GM18498 (cell line): Measurements from ENCODE around the gene HGFAC.
"Not testable (repeated sequence)": the region's sequence is repeated elsewhere in the genome, so short reads cannot be mapped to it uniquely, and the experiment has no call there.

Experiments
- ATAC-seq: cut with Tn5 transposase; IDR thresholded peaks from one replicate; pipeline ENCODE4 v1.9.1; 2021; ENCODE audit warnings: mild to moderate bottlenecking, moderate library complexity; ENCODE audit not compliant: unreplicated experiment

Gene HGFAC

DNA sequence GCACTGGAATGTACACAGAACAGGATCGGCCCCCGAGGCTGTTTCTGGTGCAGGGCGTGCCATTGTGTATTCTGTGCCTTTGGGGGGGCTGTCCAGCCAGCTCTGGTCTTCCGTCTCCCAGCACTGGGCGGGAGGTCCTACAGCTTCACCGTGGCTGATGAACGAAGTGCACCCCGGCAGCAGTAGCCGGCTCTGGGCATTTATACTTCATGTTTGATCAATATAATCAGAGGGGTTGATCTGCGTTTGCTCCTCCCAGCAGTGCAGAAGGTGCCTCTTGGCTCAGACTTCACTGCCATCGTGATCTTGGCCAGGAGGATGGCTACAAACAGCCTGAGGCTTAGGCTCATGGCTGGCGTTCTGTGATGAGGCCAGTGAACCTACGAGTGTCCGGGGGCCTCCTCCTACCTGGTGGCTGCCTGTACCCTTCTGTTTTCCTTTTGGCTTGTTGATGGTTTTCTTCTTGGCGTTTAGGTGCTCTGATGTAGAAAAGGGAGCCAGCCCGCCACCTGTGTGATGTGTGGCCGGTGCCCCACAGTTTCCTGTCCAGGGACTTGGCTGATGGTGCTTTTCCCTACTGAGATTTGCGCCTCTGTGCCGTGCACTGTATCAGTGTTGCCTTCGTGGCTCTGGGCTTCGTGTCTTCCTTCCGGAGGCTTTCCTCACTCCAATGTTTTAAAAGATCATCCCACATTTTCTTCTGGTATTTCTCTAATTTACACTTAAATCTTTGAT is 31.2 kb upstream of the HGFAC start:
- no peak for ATAC-seq

DNA sequence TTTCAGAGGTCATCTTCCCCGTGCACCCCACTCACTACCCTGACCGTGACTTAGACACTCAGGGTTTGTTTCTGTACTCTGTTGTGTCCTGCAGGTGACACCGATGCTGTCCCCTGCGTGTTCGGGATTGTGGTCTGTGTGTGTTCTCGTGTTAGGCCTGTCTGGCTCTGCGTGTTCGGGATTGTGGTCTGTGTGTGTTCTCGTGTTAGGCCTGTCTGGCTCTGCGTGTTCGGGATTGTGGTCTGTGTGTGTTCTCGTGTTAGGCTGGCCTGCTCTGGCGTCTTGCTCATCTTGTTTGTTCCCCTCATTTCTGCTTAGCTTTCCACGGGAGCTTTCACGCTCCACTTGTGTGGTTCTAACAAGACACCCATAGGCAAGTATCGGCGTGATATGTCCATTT is 30.6 kb upstream of the HGFAC start:
- not testable (repeated sequence) for ATAC-seq

DNA sequence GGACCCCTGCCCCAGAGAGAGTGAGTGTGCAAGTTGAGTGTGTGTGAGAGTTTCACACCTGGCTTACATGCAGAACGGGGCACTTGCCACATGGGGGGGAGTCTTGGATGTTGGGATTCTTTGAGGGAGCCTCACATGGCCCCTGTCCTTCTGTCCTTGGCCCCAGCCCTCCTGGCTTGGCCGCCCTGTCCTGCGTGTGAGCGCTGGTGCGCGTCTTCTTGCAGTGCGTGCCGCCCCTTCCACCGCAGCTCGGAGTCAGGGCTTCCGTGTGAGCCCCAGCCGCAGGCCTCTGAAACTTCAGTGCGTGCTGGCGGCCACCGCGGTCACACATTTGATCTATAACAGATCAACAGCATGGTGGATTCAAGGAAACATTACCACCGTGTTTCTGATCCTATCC is 30.1 kb upstream of the HGFAC start:
- ATAC-seq = no peak

DNA sequence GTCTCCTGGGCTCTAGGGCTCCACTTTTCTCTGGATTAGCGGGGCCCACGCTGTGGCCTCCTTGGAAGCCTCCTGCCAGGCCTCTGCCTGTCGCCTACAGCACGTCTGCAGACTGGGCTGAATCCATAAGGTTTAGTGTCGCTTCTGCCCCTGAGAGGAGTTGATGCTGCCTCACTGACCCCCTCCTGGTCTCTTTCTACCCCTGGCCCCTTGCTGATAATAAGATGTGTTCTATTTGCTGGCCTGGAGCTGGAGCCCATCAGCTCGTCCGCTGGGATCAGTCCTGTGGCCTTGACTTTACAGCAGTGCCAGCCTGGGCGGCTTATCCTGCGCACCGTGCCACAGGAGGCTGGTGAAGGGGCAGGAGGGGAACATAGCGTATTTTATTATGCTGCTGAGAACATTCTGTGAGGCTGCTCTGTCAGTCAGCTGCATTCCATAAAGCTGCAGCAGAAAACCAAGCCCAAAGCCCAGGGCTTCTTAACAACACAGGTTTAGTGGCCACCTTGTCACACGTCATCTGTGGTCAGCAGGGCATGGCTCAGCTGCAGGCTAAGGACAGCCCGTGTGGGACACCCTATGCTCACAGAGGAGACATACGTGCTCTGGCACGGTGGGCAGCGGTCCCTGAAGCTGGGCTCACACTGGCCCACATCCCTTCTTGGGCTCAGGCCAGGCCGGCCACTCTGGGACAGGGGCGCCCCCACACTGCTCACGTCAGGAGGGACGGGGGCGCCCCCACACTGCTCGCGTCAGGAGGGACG is 29.3 kb upstream of the HGFAC start:
- ATAC-seq = no peak

DNA sequence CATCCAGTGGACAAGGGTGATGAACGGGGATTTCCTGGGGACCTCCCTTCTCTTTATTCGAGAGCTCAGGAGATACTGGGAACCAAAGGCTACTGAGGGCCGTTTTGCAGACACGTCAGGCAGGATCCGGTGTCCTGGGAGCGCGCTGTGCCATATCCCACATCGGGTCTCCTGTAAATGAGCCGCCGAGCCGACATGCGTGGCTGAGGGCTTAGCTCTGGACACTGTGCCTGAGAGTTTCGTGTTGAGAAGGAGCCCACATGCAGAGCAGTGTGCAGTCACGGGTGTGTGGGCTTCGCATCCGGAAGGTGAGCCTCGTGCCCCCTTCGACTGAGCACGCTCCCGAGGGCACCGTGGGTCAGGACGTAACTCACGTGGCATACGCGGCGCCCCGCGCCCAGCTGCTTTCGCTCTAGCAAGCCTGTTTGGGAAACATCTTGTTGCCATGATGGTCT is 28.5 kb upstream of the HGFAC start:
- no peak for ATAC-seq

DNA sequence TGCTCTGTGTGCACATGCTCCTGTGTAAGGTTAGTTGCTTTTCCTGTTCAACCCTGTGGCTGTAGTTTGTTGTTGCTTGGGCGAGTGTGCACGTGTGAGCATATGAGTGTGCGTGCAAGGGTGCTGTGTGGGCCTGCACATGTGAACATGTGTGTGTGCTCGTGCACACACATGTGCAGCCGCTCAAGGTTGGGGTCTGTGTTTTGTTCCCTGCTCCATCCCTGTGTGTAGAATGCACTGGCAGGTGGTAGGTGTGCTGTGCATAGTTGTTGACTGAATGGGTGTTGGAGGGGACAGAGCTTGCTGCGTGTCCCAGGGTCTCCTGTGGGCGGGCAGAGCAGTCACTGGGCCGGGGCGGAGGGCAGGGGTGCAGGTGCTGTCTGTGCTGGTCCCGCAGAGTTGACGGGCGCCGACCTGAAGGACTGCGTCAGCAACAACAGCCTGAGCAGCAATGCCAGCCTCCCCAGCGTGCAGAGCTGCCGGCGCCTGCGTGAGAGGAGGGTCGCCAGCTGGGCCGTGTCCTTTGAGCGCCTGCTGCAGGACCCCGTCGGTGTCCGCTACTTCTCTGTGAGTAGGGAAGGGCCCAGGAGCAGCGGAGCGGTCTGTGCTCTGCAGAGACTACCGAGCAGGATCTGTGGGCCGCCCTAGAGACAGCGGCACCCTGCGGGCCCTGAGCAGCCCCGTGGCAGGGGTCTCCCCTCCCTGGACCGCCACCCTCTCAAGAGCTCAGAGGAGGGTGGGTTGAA is 27.9 kb upstream of the HGFAC start:
- no peak for ATAC-seq

DNA sequence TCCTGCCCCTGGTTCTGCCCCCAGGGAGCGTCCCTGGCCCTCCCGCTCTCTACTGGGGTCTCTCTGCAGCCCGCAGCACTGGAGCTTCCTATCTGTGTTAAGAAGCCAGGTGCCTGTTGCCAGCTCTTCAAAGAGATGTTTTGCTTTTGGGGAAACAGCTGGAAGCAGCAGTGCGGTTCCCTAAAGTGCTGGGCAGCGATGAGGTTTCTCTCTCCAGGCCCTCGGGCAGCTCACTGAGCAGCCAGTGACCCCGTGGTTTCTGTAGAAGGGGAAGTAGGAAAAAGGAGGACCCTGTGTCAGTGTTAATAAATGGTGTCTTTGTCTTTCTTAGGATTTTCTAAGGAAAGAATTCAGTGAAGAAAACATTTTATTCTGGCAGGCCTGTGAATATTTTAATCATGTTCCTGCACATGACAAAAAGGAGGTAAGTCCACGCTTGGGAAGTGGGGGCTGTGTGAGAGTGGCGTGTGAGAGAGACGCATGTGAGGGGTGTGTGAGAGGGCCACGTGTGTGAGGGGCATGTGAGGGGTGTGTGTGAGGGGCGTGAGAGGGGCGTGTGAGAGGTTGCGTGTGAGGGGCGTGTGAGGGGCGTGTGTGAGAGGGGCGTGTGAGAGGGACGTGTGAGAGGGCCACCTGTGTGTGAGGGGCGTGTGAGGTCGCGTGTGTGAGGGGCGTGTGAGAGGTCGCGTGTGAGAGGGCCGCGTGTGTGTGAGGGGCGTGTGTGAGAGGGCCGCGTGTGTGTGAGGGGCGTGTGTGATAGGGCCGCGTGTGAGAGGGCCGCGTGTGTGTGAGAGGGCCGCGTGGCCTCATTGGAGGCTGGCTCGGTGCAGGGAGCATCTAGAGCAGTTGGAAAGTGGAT is 27.1 kb upstream of the HGFAC start:
- no peak for ATAC-seq

DNA sequence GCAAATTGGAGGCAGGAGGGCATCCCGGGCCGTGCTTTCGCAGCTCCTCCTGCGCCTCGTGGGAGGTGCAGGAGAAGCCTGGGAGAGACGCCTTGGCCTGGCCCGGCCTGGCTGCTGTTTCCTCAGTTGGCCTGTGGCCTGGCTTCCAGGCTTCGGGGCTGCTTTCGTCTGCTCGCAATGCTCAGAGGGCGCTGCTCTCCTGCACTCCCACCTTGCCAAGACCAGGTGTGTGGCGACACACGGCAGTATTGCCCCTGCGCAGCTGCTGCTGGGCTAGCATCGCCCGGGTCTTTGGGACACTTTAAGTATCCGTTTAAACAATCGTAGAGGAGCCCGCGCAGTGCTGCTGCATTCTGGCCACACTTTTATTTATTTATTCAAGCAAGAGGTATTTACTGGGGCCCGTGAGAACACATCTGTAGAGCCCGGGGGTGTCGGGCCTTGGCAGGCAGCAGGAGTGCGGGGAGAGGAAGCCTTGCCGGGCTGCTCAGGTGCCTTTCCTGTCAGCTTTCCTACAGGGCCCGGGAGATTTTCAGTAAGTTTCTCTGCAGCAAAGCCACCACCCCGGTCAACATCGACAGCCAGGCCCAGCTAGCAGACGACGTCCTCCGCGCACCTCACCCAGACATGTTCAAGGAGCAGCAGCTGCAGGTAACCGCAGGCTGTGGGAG is 26.2 kb upstream of the HGFAC start:
- ATAC-seq = no peak

DNA sequence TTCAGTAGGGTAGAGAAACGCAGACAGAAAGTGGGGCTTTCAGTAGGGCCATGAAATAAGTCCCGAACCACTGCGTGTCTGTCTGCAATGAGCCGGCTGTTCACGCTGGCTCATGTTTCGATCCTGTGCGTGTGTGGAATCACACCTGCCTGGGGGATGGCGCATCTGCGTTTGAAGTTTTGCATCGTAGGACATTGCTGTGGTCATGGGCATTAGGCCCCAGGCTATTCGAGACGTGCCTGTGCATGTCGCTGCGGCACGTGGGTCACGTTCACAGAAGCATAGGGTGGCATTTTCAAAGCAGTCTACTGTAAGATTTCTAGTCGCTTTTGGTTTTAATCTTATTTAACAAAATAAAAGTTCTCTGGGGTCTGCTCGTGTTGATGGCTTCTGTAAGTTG is 25.5 kb upstream of the HGFAC start:
- no peak for ATAC-seq

DNA sequence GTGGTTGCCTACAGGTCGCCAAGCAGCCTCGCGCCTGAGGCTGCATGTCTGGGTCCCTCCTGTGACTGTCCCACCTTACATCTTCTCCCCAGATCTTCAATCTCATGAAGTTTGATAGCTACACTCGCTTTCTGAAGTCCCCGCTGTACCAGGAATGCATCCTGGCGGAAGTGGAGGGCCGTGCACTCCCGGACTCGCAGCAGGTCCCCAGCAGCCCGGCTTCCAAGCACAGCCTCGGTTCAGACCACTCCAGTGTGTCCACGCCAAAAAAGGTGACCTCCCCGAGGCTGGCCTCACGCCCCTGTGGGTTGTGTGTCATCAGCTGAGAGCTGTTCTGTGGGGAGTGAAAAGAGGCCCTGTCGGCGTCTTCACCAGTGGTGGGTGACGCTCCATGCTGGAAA is 24.9 kb upstream of the HGFAC start:
- no peak for ATAC-seq

DNA sequence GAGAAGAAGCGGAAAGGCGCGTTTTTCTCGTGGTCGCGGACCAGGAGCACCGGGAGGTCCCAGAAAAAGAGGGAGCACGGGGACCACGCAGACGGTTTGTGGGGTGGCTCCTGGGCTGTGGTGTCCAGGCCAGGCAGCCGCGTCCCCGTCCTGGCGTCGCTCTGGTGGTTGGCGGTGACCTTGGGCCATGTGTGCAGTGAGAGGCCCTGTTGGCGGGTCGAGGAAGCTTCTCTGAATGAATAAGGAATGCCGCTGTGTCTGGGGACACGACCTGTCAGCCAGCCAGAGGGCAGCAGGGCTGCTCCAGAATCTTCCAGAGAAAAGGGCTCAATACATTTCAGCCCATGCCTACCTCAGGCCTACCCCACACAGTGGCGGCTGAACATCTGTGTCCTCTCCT is 24.3 kb upstream of the HGFAC start:
- ATAC-seq = no peak

DNA sequence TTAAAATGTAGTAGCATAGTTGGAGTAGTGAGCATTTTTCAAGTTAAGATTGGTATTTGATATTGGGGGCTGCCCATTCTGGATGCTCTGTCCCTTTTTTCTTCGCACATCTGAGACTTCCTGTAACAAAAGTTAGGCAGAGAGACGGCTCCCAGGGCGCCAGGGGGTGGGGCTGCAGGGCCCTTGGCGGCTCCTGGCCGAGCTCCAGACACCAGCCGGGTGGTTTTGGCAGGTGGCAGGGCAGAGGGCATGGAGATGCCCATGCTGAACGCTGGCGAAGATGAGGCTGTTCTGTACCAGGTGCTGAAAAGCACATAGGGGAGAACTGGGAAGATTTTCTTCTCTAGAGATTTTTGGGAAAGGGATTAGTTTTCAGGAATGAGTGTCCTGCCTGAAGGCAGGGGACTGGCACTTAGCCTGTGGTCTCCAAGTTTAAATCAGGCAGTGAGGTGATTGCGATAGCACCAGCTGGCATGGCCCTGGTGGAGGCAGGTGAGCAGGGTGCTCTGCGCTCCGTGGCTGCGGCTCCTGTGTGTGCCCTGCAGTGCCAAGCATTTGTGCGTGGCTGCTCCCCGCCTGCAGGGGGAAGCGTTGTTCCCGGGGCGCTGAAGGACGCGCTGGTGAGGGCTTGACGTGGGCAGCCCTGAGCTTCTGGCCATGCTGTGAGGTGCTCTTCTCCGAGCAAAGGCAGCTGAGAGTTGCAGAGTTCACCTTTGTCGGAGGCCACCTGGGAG is 23.6 kb upstream of the HGFAC start:
- no peak for ATAC-seq

DNA sequence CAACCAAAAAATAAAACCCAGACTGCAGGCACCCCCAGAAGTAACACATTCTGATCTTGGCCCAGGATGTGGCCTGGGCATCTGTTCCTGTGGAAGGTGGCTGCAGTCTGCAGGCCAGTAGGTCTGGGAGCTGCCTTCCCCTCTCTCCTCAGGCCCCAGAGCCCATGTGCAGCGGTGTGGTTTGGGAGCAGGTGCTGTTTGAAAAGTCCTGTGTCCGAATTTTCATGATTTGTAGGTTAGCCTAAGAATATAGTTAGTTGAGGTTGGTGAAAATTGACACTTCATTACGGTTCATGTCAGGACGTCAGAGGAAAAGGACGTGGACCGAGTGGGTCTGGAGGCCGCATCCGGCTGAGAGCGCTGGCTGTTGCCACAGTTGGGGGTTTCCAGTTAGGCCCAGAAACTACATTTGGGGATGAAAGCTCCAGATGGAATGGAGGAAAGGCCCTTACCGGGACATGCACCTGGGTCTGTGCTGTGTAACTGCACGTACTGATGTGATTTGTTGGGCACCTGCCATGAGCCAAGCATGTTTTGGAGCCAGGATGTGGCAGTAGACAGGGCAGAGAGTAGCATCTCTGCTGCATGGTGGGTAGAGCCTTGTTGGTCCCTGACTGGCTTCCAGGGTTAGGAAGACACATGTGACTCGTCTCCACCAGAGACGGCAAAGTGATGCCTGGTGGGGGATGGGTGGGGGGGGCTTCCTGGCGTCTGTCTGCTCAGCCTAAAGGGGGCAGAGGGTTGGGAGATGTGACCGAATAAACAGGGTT is 21.7 kb upstream of the HGFAC start:
- ATAC-seq = no peak

DNA sequence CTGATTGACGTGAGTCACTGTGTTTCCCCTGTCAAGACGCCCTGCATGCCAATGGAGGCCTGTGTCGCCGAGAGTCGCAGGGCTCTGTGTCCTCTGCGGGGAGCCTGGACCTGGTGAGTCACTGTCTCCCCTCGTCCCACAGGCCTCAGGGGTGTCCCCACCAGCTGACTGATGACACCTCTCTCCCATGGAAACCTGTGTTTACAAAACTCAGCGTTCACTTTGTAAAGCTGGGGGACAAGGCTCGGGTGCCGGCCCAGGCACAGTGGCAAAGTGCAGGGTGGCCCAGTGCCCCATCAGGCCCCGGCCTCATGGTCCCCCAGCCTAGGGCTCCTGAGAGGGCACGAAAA is 21.2 kb upstream of the HGFAC start:
- ATAC-seq = no peak

DNA sequence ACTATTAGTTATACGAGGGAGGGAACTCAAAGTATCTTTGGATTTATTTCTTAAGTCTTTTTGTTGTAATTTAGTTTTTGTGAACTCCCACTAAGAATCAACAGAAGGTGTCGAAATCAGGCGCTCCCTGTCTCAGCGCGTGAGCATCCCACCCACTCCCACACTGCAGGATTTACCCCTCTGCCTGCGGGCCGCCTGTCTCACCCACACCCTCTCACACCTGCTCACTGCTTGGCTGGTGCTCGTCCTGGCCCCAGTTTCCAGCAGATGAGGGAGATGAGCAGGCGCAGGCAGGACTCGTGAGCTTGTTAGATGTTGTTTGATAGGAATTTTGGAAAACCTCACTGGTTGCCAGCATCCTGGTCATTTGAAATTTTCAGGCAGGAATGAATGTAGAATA is 20.8 kb upstream of the HGFAC start:
- no peak for ATAC-seq

DNA sequence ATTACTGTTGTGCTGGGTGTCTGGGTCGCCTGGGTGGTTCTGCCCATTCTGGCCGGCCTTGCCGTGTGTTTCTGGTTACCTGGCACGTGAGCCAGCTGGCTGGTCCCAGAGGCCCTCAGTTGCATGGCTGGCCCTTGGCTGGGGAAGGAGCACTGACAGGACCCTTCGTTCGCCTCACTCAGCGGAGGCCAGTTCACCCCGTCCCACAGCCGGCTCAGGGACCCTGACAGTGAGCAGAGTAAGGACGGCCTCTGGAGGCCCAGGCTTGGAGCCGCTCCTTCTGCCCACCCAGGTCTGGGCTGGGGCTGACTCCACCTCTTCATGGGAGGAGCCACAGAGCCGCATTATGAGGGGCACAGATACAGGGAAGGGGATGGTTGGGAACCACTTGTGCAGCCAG is 20.3 kb upstream of the HGFAC start:
- no peak for ATAC-seq

DNA sequence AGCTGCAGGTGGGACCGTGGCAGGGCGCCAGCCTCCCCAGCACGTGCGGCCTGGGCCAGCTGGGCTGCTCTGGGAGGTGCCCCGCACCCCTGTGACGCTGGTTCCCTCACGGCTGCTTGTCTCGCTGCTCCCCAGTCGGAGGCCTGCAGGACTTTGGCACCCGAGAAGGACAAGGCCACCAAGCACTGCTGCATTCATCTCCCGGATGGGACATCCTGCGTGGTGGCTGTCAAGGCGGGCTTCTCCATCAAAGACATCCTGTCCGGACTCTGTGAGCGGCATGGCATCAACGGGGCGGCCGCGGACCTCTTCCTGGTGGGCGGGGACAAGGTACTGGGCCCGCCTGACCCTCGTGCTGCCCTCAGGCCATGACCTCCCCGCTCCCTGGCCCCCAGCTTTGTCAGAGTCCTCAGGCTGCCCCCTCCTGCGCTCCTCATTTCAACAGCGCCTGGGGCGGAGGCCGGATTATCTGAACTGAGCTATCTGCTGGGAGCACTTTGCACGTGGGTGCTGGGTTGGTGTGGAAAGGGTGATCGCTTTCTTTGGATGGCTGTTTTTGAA is 19.4 kb upstream of the HGFAC start:
- no peak for ATAC-seq

DNA sequence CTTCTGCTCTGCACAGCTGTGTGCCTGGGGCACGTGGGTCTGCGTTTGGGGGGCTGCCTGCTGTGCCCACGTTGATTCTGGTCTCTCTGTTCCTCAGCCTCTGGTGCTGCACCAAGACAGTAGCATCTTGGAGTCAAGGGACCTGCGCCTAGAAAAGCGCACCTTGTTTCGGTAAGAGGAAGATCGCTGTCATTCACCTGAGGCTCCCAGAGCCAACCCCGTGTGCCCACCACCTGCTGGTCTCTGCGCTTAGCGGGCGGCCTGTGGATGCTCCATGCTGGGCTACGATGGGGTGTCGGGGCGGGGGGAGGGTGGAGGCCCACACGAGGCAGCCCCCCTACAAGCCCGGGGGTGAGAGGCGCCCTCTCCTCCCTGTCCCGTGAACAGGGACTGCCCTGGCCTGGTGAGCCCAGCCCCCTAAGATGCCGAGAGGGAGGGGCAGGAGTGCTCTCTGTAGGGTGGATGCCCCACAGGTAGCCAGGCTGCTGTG is 18.9 kb upstream of the HGFAC start:
- ATAC-seq = no peak

DNA sequence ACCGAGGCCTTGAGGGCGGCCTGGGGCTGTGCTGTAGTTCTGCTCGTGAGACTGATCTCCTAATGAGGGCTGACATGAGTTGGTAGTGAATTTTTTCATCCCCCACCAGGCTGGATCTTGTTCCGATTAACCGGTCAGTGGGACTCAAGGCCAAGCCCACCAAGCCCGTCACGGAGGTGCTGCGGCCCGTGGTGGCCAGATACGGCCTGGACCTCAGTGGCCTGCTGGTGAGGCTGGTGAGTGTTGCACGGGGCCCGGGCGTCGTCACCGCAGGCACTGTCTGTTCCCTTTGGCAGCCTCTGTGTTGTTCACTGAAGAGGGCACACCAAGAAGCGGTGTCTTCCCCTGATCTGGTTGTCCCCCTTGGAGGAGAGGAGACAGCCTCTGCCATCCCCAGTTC is 18.4 kb upstream of the HGFAC start:
- no peak for ATAC-seq
